Hematopoietic multipotent progenitor cell treated with erythropoietin and hydrocortisone succinate and interleukin-3 and kit ligand, for 17 days (in vitro differentiated cells): ENCODE results near the gene TMSB4X.
"Not testable (repeated sequence)": the region's sequence is repeated elsewhere in the genome, so short reads cannot be mapped to it uniquely, and the experiment has no call there.

Experiments used
- DNase-seq: peaks from one replicate; pipeline ENCODE4 v3.0.0-alpha.2; 2015; ENCODE audit warnings: low spot score

The TMSB4X gene

GRCh38 chrX:12955882-12956703 lies 18.8 kb upstream of the TMSB4X start:
- peak; percentile 65 for DNase-seq

GRCh38 chrX:12956704-12957534 lies 18.0 kb upstream of the TMSB4X start:
- DNase-seq = peak; percentile 54

- DNase-seq = no peak
Observed at GRCh38 chrX:12958059-12958458, 16.9 kb upstream of the TMSB4X start.

- DNase-seq = no peak
Observed at GRCh38 chrX:12958461-12958860, 16.4 kb upstream of the TMSB4X start.

- no peak for DNase-seq
Observed at GRCh38 chrX:12961196-12961718, 13.7 kb upstream of the TMSB4X start.

GRCh38 chrX:12962041-12962504 lies 12.8 kb upstream of the TMSB4X start:
- no peak for DNase-seq

GRCh38 chrX:12963210-12963850 lies 11.6 kb upstream of the TMSB4X start:
- DNase-seq = not testable (repeated sequence)

GRCh38 chrX:12965131-12965940 lies 9.6 kb upstream of the TMSB4X start:
- no peak for DNase-seq

GRCh38 chrX:12966151-12966550 lies 8.8 kb upstream of the TMSB4X start:
- DNase-seq = no peak

GRCh38 chrX:12967711-12968465 lies 7.0 kb upstream of the TMSB4X start:
- DNase-seq = no peak

- DNase-seq = no peak
Observed at GRCh38 chrX:12970691-12971202, 4.2 kb upstream of the TMSB4X start.

GRCh38 chrX:12971282-12972003 lies 3.5 kb upstream of the TMSB4X start:
- DNase-seq = no peak

- DNase-seq = no peak
Observed at GRCh38 chrX:12972243-12972642, 2.7 kb upstream of the TMSB4X start.

GRCh38 chrX:12972878-12973560 lies 1.9 kb upstream of the TMSB4X start:
- no peak for DNase-seq

GRCh38 chrX:12973561-12974304 lies 1.2 kb upstream of the TMSB4X start:
- DNase-seq = no peak

GRCh38 chrX:12974305-12974795 lies 560 bp upstream of the TMSB4X start:
- DNase-seq = peak; percentile 9

GRCh38 chrX:12975670-12975965 lies 708 bp downstream of the TMSB4X start:
- DNase-seq = no peak

- DNase-seq = peak; percentile 12
Observed at GRCh38 chrX:12975991-12976558, 1.2 kb downstream of the TMSB4X start.
